ENCODE results near the gene EBF3.

GRCh38 chr10:129912986-129913695 is 50.9 kb downstream of the EBF3 start:
- TF ChIP-seq SIN3A (IDR thresholded peaks at IDR 0.05; ENCODE audit: low read depth) (no peak), CTCF (IDR thresholded peaks at IDR 0.05 in 2 of 3, conservative IDR thresholded peaks at IDR 0.05 in 1 of 3; ENCODE audit: borderline replicate concordance in 1 of 3, insufficient read depth in 1 of 3, low read depth in 2 of 3, low read length in 2 of 3) (no peak), CEBPB (IDR thresholded peaks at IDR 0.05; ENCODE audit: low read depth) (no peak), POLR2A (IDR thresholded peaks at IDR 0.05; ENCODE audit: borderline replicate concordance, extremely low read depth, insufficient read depth, insufficient read length) (no peak), EZH2 (IDR thresholded peaks at IDR 0.05) (no peak), SRF (IDR thresholded peaks at IDR 0.05; ENCODE audit: low read depth) (no peak), YY1 (IDR thresholded peaks at IDR 0.05; ENCODE audit: extremely low read depth, insufficient replicate concordance, low read depth, low read length) (no peak), REST (IDR thresholded peaks at IDR 0.05; ENCODE audit: low read depth) (no peak), EGR1 (IDR thresholded peaks at IDR 0.05; ENCODE audit: low read depth) (no peak), POLR2AphosphoS5 (IDR thresholded peaks at IDR 0.05; ENCODE audit: low read depth, low read length) (no peak), ATF3 (IDR thresholded peaks at IDR 0.05) (no peak), JUND (IDR thresholded peaks at IDR 0.05) (no peak), ZNF274 (IDR thresholded peaks at IDR 0.05; ENCODE audit: low read depth, low read length) (no peak)

Measured in HCT116 (cell line).